ENCODE data around the gene PREX1. TPM values are rescaled to one million over a fixed set of nuclear protein-coding genes. Genes with fewer than 3 reads are reported as not detected.

The PREX1 gene
- total and polyA plus RNA-seq, 2 donors = 12.6 to 18.1 TPM

GRCh38 chr20:48709744-48710143, 118.1 kb downstream of the PREX1 start:
- Histone ChIP-seq H3K4me3 (ENCODE audit: low read depth, low read length) (no peak overlapping the region), H3K36me3 (ENCODE audit: insufficient read depth) (no peaks in the 10 kb centered on the region), H3K4me1 (ENCODE audit: insufficient read depth) (no peaks in the 10 kb centered on the region), H3K27ac (ENCODE audit: low read depth) (no peak overlapping the region)
- 78% methylated on average over 4 of the region's 4 CpGs for WGBS
- DNase-seq (ENCODE audit: extremely low spot score) = no peak

GRCh38 chr20:48709058-48709691, 118.6 kb downstream of the PREX1 start:
- H3K36me3 ChIP-seq (ENCODE audit: insufficient read depth) = no peaks in the 10 kb centered on the region
- H3K4me3 ChIP-seq (ENCODE audit: low read depth, low read length) = no peak overlapping the region
- H3K27ac ChIP-seq (ENCODE audit: low read depth) = no peak overlapping the region
- no peaks in the 10 kb centered on the region for H3K4me1 ChIP-seq (ENCODE audit: insufficient read depth)
- 81% methylated on average over 18 of the region's 18 CpGs for WGBS
- DNase-seq (ENCODE audit: extremely low spot score) = no peak

- H3K36me3 ChIP-seq (ENCODE audit: insufficient read depth) = no peaks in the 10 kb centered on the region
- H3K4me1 ChIP-seq (ENCODE audit: insufficient read depth) = no peaks in the 10 kb centered on the region
- no peak overlapping the region for H3K4me3 ChIP-seq (ENCODE audit: low read depth, low read length)
- WGBS = 80% methylated on average over 11 of the region's 11 CpGs
- no peak overlapping the region for H3K27ac ChIP-seq (ENCODE audit: low read depth)
- DNase-seq (ENCODE audit: extremely low spot score) = no peak
These were observed 119.2 kb downstream of the PREX1 start for GRCh38 chr20:48708630-48709029.

- no peak for DNase-seq (ENCODE audit: extremely low spot score)
- Histone ChIP-seq H3K27ac (ENCODE audit: low read depth) (no peak overlapping the region), H3K36me3 (ENCODE audit: insufficient read depth) (no peaks in the 10 kb centered on the region), H3K4me3 (ENCODE audit: low read depth, low read length) (no peak overlapping the region), H3K4me1 (ENCODE audit: insufficient read depth) (no peaks in the 10 kb centered on the region)
- 95% methylated on average over 7 of the region's 7 CpGs for WGBS
These were observed 119.7 kb downstream of the PREX1 start for GRCh38 chr20:48708116-48708515.

GRCh38 chr20:48706710-48707365, 121.0 kb downstream of the PREX1 start:
- Histone ChIP-seq H3K4me3 (ENCODE audit: low read depth, low read length) (no peak overlapping the region), H3K36me3 (ENCODE audit: insufficient read depth) (no peaks in the 10 kb centered on the region), H3K4me1 (ENCODE audit: insufficient read depth) (no peaks in the 10 kb centered on the region), H3K27ac (ENCODE audit: low read depth) (no peak overlapping the region)
- DNase-seq (ENCODE audit: extremely low spot score) = no peak
- WGBS = 48% methylated on average over 12 of the region's 12 CpGs

GRCh38 chr20:48706116-48706656, 121.6 kb downstream of the PREX1 start:
- no peak for DNase-seq (ENCODE audit: extremely low spot score)
- Histone ChIP-seq H3K36me3 (ENCODE audit: insufficient read depth) (no peaks in the 10 kb centered on the region), H3K4me1 (ENCODE audit: insufficient read depth) (no peaks in the 10 kb centered on the region), H3K27ac (ENCODE audit: low read depth) (no peak overlapping the region), H3K4me3 (ENCODE audit: low read depth, low read length) (no peak overlapping the region)
- over 99% methylated on average over 2 of the region's 2 CpGs for WGBS

- H3K27ac ChIP-seq (ENCODE audit: low read depth) = no peak overlapping the region
- no peak overlapping the region for H3K4me3 ChIP-seq (ENCODE audit: low read depth, low read length)
- H3K4me1 ChIP-seq (ENCODE audit: insufficient read depth) = no peaks in the 10 kb centered on the region
- DNase-seq (ENCODE audit: extremely low spot score) = no peak
- WGBS = 75% methylated on average over 8 of the region's 8 CpGs
- no peaks in the 10 kb centered on the region for H3K36me3 ChIP-seq (ENCODE audit: insufficient read depth)
These were observed 122.3 kb downstream of the PREX1 start for GRCh38 chr20:48705240-48706115.

GRCh38 chr20:48704761-48705160, 123.0 kb downstream of the PREX1 start:
- no peaks in the 10 kb centered on the region for H3K36me3 ChIP-seq (ENCODE audit: insufficient read depth)
- no peak for DNase-seq (ENCODE audit: extremely low spot score)
- no peak overlapping the region for H3K27ac ChIP-seq (ENCODE audit: low read depth)
- no peak overlapping the region for H3K4me3 ChIP-seq (ENCODE audit: low read depth, low read length)
- H3K4me1 ChIP-seq (ENCODE audit: insufficient read depth) = no peaks in the 10 kb centered on the region
- 83% methylated on average over 10 of the region's 10 CpGs for WGBS

GRCh38 chr20:48703511-48704219, 124.1 kb downstream of the PREX1 start:
- no peak for DNase-seq (ENCODE audit: extremely low spot score)
- WGBS = 80% methylated on average over 15 of the region's 15 CpGs
- Histone ChIP-seq H3K4me3 (ENCODE audit: low read depth, low read length) (no peak overlapping the region), H3K36me3 (ENCODE audit: insufficient read depth) (no peaks in the 10 kb centered on the region), H3K27ac (ENCODE audit: low read depth) (no peak overlapping the region), H3K4me1 (ENCODE audit: insufficient read depth) (no peaks in the 10 kb centered on the region)

- no peak overlapping the region for H3K27ac ChIP-seq (ENCODE audit: low read depth)
- H3K4me3 ChIP-seq (ENCODE audit: low read depth, low read length) = no peak overlapping the region
- H3K4me1 ChIP-seq (ENCODE audit: insufficient read depth) = no peaks in the 10 kb centered on the region
- no peaks in the 10 kb centered on the region for H3K36me3 ChIP-seq (ENCODE audit: insufficient read depth)
- no peak for DNase-seq (ENCODE audit: extremely low spot score)
- WGBS = 78% methylated on average over 12 of the region's 12 CpGs
These were observed 124.7 kb downstream of the PREX1 start for GRCh38 chr20:48703107-48703506.

GRCh38 chr20:48702455-48702913, 125.3 kb downstream of the PREX1 start:
- H3K27ac ChIP-seq (ENCODE audit: low read depth) = no peak overlapping the region
- no peaks in the 10 kb centered on the region for H3K4me1 ChIP-seq (ENCODE audit: insufficient read depth)
- H3K4me3 ChIP-seq (ENCODE audit: low read depth, low read length) = no peak overlapping the region
- no peak for DNase-seq (ENCODE audit: extremely low spot score)
- no peaks in the 10 kb centered on the region for H3K36me3 ChIP-seq (ENCODE audit: insufficient read depth)
- 84% methylated on average over 8 of the region's 8 CpGs for WGBS

- Histone ChIP-seq H3K4me3 (ENCODE audit: low read depth, low read length) (no peak overlapping the region), H3K36me3 (ENCODE audit: insufficient read depth) (no peaks in the 10 kb centered on the region), H3K27ac (ENCODE audit: low read depth) (no peak overlapping the region), H3K4me1 (ENCODE audit: insufficient read depth) (no peaks in the 10 kb centered on the region)
- WGBS = 95% methylated on average over 7 of the region's 7 CpGs
- no peak for DNase-seq (ENCODE audit: extremely low spot score)
These were observed 126.1 kb downstream of the PREX1 start for GRCh38 chr20:48701702-48702101.
